AG04449 (cell line): Measurements from ENCODE around the gene XAF1.

ENCODE experiments used
- CTCF ChIA-PET: fragments of 350-600 bp; formaldehyde crosslinking; extraction: SDS; loops from one replicate; lab custom pipeline; 2021; ENCODE audit warnings: antibody characterized with exemption; lab: Yijun Ruan, JAX
- POLR2A ChIA-PET: fragments of 400-600, 350-600 bp; formaldehyde crosslinking; extraction: SDS; loops from one replicate; lab custom pipeline; 2020; ENCODE audit warnings: antibody characterized with exemption, inconsistent platforms; lab: Yijun Ruan, JAX
- DNase-seq: peaks from one replicate; pipeline ENCODE4 v3.0.0-alpha.2; 2010; ENCODE audit warnings: low read depth, low spot score
- H3K4me3 ChIP-seq: 2 replicates; pipeline ENCODE4 v1.5.1; 2011; ENCODE audit warnings: low read depth, mild to moderate bottlenecking, control low read depth, low read length
- TF ChIP-seq, protein P1 (sequence below): IDR thresholded peaks from one replicate; pipeline ENCODE4 v1.5.1; 2011; ENCODE audit warnings: mild to moderate bottlenecking, moderate library complexity, low read length, control low read depth, inconsistent platforms; ENCODE audit not compliant: insufficient read depth; ENCODE audit errors: missing control alignments

Gene XAF1, protein sequence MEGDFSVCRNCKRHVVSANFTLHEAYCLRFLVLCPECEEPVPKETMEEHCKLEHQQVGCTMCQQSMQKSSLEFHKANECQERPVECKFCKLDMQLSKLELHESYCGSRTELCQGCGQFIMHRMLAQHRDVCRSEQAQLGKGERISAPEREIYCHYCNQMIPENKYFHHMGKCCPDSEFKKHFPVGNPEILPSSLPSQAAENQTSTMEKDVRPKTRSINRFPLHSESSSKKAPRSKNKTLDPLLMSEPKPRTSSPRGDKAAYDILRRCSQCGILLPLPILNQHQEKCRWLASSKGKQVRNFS

DNA sequence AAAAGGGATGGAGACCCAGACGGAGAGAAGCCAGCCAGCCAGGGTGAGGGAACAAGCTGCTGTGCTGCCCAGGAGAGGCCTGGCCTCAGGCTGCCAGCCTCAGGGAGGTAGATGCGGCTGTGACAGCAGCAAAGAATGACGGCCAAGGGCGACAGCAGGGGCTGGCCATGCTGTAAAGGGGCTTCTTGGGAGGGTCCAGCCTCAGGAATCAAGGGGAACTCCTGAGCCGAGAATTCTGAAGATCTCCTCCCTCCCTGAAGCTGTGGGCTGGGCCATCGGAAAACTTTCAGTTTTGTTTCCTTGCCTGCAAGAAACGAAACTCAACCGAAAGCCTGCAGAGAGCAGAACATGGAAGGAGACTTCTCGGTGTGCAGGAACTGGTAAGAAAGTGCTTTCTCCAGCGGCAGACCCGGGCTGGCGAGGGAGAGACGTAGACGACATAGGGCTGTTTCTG lies at the start of gene XAF1:
Gene XAF1 (plus strand): TSS at position 316 of the 454 bp plus-strand sequence. CDS start 33 bp downstream, at position 349.
- TF ChIP-seq, protein P1, sequence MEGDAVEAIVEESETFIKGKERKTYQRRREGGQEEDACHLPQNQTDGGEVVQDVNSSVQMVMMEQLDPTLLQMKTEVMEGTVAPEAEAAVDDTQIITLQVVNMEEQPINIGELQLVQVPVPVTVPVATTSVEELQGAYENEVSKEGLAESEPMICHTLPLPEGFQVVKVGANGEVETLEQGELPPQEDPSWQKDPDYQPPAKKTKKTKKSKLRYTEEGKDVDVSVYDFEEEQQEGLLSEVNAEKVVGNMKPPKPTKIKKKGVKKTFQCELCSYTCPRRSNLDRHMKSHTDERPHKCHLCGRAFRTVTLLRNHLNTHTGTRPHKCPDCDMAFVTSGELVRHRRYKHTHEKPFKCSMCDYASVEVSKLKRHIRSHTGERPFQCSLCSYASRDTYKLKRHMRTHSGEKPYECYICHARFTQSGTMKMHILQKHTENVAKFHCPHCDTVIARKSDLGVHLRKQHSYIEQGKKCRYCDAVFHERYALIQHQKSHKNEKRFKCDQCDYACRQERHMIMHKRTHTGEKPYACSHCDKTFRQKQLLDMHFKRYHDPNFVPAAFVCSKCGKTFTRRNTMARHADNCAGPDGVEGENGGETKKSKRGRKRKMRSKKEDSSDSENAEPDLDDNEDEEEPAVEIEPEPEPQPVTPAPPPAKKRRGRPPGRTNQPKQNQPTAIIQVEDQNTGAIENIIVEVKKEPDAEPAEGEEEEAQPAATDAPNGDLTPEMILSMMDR, result no peak
- no peak for DNase-seq
- CTCF ChIA-PET, result no interaction called here
- POLR2A ChIA-PET, result interaction anchor here (0.6 kb wide), 1 partner anchor 22 kb away, joined by 3 read pairs; no protein-coding TSS in a partner anchor
- H3K4me3 ChIP-seq, result peak within 1 kb of the TSS; percentile 49

DNA sequence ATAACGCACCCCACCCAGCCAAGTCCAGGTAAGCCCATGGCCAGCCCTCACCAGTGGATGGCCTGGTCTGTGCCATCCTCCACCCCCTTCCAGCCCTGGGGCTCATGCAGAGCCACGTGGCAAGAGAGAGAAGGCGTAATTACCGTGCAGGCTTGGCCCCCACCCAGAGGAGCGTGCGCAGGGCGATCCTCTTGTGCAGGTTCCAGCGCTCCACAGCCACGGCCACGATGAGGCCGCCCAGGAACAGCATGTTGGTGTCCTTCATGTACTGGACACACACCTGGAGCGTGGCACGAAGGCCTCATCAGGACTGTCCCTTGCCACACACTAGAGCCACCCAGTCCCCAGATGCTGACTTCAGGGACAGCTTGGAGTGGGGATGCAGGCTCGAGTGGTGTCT lies 49.3 kb upstream of the XAF1 start:
- TF ChIP-seq, protein P1, result no peak
- ChIA-PET POLR2A (no interaction called here), CTCF (no interaction called here)
- DNase-seq, result no peak
- no peak overlapping the region for H3K4me3 ChIP-seq

DNA sequence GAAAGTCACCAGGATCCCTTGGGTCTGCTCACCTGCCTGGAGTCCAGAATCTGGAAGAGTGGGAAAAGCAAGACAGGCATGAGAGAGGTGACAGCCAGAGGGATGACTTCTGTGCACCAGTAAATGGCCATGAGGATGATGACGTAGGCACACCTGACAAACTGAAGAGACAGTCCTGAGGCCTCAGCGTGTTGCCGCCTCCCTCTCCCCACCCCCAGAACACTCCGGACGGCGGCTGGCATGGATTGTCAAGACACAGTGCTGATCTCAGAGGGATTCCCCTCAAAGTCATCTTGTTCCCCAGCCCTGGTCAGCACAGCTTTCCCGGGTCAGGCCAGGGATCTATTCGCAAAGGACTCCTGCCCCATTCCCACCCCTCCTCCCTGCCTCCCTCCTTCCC lies 48.9 kb upstream of the XAF1 start:
- no peak for DNase-seq
- ChIA-PET CTCF (no interaction called here), POLR2A (no interaction called here)
- no peak overlapping the region for H3K4me3 ChIP-seq
- TF ChIP-seq, protein P1, result no peak

DNA sequence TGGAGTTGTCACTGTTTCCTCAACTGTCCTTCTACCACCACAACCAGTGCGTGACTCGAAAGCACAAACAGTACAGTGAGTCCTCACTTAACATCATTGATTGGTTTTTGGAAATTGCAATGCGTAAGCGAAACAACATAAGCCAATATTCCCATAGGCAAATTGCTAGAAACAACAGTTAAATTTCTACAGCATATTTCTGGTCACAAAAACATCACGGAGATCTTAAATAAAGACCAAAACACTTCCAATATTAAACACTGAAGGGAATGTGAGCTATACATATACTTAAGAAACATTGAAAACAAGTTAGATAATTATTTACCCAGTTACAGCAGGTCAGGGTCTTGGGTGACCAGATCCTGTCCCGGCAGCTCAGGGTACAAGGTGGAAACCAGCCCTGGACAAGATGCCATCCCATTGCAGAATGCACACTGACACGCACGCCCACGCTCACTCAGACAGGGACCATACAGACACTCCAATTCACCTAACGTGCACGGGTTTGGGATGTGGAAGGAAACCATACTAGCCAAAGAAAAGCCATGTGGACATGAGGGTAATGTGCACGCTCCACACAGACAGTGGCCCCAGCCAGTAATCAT lies 47.4 kb upstream of the XAF1 start:
- no peak for DNase-seq
- TF ChIP-seq, protein P1, result no peak
- H3K4me3 ChIP-seq, result no peak overlapping the region
- POLR2A ChIA-PET, result no interaction called here
- CTCF ChIA-PET, result interaction anchor here (1.0 kb wide), 1 partner anchor 135 kb away, joined by 3 read pairs; no protein-coding TSS in a partner anchor

DNA sequence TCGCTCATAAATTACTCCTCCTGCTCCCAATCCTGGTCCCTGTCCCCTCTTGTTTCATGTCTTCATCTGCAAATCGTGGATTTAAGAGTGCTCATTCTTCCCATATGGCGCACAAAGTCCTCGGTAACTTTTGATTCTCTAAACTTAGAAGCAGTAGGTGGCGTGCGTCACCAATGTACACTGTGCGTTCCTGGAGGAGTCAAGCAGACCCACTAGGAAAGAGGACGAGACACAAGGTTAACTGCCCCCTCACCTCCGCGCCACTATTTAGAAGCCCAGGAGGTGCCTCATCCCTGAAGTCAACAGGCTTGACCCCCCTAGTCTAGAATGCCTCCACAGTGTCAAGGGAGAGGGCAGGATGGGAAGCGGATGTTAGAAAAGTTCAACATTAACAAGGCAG lies 45.5 kb upstream of the XAF1 start:
- H3K4me3 ChIP-seq, result no peak overlapping the region
- CTCF ChIA-PET, result no interaction called here
- no peak for DNase-seq
- TF ChIP-seq, protein P1, result no peak
- POLR2A ChIA-PET, result no interaction called here

DNA sequence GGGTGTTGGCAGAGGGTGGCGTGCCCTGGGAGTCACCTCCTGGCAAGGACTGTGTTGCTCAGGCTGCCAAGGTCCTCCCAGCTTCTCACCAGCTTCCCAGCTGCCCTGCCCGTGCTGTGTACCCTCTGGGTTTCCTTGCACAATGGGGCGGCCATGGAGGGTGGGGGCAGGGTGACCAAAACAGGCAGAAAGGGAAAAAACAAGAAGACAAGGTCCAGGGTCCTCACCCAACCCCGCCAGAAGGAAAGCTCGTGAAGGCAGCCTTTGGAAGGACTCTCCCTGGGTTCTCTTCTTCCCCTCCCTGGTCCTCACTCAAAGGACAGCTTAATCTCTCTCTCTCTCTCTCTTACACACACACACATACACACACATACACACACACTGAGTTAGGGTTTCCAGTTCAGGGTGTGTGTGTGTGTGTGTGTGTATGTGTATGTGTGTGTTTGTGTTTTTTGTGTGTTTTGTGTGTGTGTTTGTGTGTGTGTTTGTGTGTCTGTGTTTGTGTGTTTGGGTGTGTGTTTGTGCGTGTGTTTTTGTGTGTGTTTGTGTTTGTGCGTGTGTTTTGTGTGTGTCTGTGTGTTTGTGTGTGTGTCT lies 44.7 kb upstream of the XAF1 start:
- no peak overlapping the region for H3K4me3 ChIP-seq
- ChIA-PET CTCF (no interaction called here), POLR2A (no interaction called here)
- DNase-seq, result no peak
- TF ChIP-seq, protein P1, result no peak
